HG03432 (cell line): ENCODE results near the gene KLHDC7B.

Experiments used
- ATAC-seq: cut with Tn5 transposase; IDR thresholded peaks from one replicate; pipeline ENCODE4 v1.9.1; 2021; ENCODE audit warnings: mild to moderate bottlenecking, moderate library complexity; ENCODE audit not compliant: unreplicated experiment

KLHDC7B gene

GRCh38 chr22:50571264-50572175 lies 25.8 kb downstream of the KLHDC7B start:
- no peak for ATAC-seq

- ATAC-seq, result no peak
Observed at GRCh38 chr22:50572965-50573364, 27.3 kb downstream of the KLHDC7B start.

DNA sequence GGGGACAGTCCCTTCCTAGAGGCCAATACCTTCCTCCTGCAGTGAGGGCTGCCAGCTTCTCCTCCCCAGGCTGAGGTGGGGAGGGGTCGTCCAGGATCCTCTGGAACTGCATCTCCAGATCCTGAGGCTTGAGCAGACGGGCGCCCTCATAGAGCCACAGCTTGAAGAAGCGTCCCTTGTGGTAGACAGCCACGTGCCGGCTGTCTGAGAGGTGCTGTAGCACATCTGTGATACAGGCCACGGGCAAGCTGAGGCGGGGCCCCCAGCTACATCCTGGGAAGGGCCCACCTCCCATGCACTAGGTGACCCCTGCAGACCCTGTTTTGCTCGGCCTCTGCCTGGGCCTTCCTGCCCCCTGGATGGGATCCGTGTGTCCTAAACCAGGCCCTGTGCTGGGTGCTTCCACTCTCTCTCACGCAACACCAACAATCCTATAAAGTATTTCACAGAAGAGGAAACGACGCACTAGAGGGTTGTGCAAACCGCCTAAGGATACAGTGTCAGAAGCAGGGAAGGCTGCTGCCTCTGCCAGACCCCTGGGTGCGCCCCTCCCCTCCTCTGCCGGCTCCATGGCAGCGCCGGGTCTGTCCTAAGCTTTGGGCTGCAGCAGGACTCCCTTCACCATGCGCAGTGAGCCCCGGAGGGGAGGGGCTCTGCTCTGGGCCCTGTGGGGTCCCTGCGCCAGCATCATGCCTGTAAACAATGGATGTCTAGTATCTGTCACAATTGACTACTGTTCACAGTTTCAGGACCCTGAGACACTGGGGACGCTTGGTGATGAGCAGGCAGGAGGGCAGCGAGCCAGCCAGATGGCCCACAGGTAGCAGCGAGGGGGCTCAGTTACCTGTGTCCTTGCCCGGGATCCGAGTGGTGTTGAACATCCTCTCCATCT lies 28.0 kb downstream of the KLHDC7B start:
- ATAC-seq, result no peak

- ATAC-seq, result no peak
Observed at GRCh38 chr22:50574383-50574755, 28.7 kb downstream of the KLHDC7B start.

- ATAC-seq, result no peak
Observed at GRCh38 chr22:50575426-50575941, 29.8 kb downstream of the KLHDC7B start.

DNA sequence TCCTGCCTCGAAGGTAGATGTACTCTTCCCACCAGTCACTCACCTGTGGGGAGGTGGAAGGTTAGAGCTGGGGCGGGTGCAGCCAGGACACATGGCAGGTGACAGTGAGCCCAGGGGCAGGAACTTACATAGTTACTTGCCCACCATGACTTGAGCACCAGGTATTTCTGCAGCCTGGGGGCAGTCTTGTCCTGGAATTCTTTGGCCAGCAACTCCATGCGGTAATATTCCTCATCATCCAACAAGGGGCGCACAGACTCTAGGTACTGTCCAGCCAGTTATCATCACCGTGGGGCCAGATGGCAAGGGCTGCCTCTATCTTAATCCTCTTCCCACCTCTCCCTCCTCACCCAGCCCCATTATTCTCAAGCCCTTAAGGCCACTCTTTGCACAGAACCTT lies 30.4 kb downstream of the KLHDC7B start:
- no peak for ATAC-seq

DNA sequence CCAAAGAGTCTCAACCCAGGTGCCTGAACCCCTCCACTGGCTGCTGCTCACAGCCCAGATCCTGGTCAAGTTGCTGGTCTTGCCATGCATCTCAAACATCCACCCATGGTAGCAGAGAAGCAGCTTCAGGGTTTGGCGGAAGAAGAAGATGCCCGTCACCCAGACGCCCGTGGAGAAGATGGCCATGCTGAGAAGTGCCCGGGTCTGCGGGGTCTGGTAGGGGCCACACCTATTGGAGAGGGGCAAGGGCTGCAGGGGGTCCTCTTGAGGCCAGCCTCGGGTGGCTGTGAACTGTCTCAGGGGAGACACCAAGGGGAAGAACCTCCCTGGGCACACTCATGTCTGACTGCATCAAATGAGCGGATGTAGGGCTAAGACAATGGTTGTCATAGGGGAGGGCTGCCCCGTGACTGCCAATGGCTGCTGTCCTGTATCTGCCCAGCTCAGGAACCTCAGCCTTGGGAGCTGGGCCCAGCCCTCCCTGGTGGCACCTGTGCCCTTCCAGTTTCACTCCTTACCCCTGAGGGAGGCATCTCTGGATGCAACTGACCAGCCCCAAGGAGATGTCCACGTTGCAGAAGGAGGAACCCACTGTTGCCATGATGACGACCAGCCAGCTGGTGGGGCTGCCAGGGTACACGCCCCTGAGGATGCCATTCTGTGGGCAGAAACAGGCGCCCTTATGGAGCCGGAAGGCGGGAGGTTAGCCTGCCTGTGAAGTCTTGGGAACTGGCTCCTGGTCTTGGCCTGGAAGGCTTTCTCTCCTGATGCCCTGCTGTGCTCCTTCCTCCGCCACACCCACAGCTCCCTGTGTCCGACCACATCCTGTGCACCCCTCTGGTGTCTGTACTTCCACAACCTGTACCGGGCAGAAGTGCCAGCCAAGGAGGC lies 31.4 kb downstream of the KLHDC7B start:
- ATAC-seq, result no peak

GRCh38 chr22:50577697-50577986 lies 31.9 kb downstream of the KLHDC7B start:
- ATAC-seq, result no peak

GRCh38 chr22:50577987-50578775 lies 32.5 kb downstream of the KLHDC7B start, which contains the start of gene CPT1B:
CPT1B (minus strand) TSS chr22:50578427; CDS start chr22:50577915, 512 bp downstream.
- no peak for ATAC-seq

DNA sequence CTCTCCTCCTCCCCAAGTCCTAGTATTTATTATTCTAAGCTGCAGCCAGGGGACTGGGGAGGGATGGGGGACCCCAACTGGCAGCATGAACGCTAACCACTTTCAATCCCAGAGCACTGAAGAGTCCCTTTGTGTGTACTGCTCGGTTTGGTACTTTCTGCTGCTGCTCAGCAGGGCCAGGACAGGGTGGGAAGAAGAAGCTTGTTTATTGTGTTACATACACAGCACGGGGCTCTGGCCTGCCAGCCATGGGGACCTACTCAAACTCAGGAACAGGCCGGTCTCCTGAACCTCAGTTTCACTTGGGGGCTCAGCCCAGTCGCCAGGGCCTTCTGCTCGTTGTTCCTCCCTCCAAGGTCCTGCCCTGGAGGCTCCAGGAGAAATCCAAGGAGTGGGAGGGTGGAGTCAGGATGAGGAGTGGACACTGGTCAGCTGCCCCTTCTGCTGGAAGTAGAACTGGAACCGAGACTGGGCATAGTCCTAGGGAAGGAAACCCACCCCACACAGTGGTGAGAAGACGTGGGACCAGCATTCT lies 33.1 kb downstream of the KLHDC7B start:
- ATAC-seq, result no peak

DNA sequence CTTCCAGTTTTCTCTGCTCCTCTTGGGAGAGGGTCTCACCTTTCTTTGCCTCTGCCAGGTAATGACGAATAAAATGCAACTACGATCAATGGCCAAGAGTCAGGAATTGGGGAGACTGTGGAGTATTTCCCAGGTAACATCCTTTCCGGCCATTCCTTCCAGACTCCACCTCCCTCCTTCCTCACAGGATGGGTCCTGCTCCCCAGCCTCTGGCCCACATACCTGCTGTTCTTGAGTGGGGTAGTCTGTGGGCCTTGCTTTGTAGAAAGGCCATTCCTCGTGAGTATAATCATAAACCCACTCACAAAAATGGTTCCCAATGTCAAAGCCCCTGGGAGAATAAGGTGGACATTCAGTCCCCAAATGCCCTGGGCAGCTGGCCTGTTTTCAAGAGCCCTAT lies 34.1 kb downstream of the KLHDC7B start:
- no peak for ATAC-seq

GRCh38 chr22:50581031-50581949 lies 35.6 kb downstream of the KLHDC7B start:
- no peak for ATAC-seq

DNA sequence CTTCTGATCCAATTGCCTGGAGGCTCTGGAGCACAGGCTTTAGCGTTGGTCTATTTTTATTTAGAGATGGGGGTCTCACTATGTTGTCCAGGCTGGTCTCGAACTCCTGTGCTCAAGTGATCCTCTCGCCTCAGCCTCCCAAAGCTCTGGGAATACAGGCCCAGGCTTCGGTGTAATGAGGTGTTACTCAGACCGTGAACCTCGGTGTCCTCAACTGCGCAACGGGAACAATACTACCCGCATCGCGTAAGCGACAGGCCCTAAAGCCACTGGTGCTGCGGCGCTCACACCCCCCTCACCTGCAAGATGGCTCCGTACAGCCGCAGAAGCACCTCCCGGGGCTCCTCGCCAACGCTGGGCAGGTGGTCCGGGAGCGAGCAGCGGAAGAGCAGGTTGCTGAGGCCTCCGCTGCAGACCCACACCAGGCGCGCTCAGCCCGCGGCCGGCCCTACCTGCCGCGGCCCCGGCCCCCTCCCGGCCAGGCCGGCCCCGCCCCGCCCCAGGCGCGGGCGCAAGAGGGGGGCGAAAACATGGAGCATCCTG lies 36.3 kb downstream of the KLHDC7B start:
- ATAC-seq, result no peak

DNA sequence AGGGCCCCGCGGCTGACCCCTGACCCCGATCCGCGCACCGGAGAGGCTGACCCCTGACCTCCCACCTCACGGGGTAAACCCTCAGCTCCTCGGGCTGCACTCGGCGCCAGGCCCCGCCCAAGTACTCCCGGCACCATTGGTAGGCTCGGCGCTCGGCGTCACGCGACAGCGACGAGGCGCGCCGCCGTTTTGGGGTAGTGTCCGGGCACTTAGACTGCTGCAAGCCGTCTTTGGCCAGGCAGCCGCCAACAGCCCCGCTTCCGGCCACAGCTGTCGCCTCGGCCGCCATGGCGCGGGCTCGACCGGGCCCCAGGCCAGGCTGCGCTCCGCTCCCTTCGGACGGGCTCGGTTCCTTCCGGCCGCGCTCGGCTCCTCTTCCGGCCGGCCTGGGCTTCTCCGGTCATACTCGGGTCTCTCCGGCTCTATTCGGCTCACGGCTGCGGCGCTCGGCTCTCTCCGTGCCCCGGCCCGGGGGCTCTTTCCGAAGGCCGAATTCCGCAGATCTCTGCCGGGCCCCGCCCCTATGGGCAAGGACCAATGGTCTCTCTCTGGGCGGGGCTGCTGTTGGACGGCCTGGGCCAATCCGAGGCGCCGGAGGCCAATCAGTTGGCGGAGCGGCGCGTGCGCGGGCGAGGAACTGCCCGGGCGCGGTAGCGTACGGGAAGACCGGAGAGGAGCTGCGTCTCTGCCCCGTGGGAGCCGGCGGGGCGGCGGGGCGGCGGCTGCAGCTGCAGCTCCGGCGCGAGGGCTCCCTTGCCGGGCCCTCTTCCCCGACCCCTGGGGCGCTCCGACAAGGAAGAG lies 37.0 kb downstream of the KLHDC7B start, which contains the start of gene CHKB:
Gene CHKB, minus strand, starts transcription at position 357 of the 801 bp plus-strand sequence. Its CDS starts 68 bp downstream, at position 289.
- ATAC-seq, result peak; percentile 89

- peak; percentile 29 for ATAC-seq
Observed at GRCh38 chr22:50583294-50583861, 37.7 kb downstream of the KLHDC7B start.

DNA sequence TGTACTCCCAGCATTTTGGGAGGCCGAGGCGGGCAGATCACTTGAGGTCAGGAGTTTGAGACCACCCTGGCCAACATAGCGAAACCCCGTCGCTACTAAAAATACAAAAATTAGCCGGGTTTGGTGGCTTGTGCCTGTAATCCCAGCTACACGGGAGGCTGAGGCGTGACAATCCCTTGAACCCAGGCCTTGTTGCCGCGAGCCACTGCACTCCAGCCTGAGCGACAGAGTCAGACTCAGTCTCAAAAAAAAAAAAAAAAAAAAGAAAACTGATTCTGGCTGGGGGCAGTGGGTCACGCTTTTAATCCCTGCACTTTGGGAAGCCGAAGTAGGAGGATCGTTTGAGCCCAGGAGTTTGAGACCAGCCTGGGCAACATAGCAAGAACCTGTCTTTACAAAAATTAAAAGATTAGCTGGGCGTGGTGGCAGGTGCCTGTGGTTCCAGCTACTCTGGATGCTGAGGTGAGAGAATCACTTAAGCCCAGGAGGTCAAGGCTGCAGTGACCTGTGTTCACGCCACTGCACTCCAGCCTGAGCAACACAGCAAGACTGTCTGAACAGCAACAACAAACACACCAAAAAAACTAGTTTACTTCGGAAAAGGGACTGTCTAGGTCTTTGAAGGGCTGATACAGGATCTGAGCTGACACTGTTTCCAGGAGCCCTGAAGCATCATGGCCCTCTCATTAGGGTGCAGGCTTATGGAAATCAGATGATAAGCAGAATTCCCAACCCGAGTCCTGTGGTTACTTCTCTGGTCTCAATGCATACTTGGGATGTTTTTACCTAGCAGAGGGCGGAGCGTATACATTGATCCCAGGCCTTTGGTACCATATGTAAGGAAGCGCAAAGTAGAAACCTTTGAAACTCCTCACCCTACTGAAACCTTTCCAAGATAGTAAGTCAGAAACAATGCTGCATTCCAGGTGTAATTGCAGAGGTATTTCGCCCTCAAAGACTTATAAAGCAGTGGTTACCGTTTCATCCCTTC lies 38.7 kb downstream of the KLHDC7B start:
- no peak for ATAC-seq
